ENCODE measurements around the gene DPEP1. TPM values are rescaled to one million over a fixed set of nuclear protein-coding genes. Genes with fewer than 3 reads are reported as not detected.

Gene DPEP1
- total and polyA plus RNA-seq, 2 experiments from 2014 or later = 1.7 to 2.3 TPM

DNA sequence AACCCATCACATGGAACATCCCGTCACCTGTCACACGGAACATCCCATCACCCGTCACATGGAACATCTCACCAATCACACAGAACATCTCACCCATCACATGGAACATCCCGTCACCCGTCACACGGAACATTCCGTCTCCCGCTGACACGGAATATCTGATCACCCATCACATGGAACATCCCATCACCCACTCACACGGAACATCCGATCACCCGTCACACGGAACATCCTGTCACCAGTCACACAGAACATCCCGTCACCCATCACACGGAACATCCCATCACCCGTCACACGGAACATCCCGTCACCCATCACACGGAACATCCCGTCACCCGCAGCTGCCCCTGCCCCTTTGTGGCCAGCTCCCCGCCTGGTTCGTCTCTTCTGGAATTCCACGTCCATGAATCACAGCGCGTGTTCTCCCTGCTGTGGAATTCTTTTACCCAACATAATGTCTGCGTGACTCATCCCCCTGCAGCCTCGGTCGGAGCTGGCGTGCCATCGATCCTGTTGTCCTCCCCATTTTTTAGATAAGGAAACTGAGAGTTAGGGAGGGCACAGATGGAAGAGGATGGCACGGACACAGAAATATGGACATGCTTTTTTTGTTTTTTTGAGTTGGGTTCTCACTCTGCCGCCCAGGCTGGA lies 32.3 kb upstream of the DPEP1 start:
- TF ChIP-seq CREB1 (CRISPR knock-in tag; IDR thresholded peaks at IDR 0.05; ENCODE audit: low read depth) = no peak
- TF ChIP-seq JUNB (IDR thresholded peaks at IDR 0.05; ENCODE audit: unreplicated experiment) = no peak
- TF ChIP-seq, protein P1, sequence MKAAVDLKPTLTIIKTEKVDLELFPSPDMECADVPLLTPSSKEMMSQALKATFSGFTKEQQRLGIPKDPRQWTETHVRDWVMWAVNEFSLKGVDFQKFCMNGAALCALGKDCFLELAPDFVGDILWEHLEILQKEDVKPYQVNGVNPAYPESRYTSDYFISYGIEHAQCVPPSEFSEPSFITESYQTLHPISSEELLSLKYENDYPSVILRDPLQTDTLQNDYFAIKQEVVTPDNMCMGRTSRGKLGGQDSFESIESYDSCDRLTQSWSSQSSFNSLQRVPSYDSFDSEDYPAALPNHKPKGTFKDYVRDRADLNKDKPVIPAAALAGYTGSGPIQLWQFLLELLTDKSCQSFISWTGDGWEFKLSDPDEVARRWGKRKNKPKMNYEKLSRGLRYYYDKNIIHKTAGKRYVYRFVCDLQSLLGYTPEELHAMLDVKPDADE (IDR thresholded peaks at IDR 0.05) = no peak
- no peak for TF ChIP-seq ZNF331 (CRISPR knock-in tag; IDR thresholded peaks at IDR 0.05; ENCODE audit: low read depth)
- no peak for TF ChIP-seq NANOG (IDR thresholded peaks at IDR 0.05; ENCODE audit: borderline replicate concordance)
- TF ChIP-seq, protein P2, sequence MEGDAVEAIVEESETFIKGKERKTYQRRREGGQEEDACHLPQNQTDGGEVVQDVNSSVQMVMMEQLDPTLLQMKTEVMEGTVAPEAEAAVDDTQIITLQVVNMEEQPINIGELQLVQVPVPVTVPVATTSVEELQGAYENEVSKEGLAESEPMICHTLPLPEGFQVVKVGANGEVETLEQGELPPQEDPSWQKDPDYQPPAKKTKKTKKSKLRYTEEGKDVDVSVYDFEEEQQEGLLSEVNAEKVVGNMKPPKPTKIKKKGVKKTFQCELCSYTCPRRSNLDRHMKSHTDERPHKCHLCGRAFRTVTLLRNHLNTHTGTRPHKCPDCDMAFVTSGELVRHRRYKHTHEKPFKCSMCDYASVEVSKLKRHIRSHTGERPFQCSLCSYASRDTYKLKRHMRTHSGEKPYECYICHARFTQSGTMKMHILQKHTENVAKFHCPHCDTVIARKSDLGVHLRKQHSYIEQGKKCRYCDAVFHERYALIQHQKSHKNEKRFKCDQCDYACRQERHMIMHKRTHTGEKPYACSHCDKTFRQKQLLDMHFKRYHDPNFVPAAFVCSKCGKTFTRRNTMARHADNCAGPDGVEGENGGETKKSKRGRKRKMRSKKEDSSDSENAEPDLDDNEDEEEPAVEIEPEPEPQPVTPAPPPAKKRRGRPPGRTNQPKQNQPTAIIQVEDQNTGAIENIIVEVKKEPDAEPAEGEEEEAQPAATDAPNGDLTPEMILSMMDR (conservative IDR thresholded peaks at IDR 0.05; ENCODE audit: low read depth in 2 of 2) = no peak
- no peak for TF ChIP-seq EZH2 (IDR thresholded peaks at IDR 0.05; ENCODE audit: low read depth, unreplicated experiment)
- TF ChIP-seq ZNF114 (CRISPR knock-in tag; IDR thresholded peaks at IDR 0.05) = no peak
- TF ChIP-seq, protein P3, sequence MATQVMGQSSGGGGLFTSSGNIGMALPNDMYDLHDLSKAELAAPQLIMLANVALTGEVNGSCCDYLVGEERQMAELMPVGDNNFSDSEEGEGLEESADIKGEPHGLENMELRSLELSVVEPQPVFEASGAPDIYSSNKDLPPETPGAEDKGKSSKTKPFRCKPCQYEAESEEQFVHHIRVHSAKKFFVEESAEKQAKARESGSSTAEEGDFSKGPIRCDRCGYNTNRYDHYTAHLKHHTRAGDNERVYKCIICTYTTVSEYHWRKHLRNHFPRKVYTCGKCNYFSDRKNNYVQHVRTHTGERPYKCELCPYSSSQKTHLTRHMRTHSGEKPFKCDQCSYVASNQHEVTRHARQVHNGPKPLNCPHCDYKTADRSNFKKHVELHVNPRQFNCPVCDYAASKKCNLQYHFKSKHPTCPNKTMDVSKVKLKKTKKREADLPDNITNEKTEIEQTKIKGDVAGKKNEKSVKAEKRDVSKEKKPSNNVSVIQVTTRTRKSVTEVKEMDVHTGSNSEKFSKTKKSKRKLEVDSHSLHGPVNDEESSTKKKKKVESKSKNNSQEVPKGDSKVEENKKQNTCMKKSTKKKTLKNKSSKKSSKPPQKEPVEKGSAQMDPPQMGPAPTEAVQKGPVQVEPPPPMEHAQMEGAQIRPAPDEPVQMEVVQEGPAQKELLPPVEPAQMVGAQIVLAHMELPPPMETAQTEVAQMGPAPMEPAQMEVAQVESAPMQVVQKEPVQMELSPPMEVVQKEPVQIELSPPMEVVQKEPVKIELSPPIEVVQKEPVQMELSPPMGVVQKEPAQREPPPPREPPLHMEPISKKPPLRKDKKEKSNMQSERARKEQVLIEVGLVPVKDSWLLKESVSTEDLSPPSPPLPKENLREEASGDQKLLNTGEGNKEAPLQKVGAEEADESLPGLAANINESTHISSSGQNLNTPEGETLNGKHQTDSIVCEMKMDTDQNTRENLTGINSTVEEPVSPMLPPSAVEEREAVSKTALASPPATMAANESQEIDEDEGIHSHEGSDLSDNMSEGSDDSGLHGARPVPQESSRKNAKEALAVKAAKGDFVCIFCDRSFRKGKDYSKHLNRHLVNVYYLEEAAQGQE (IDR thresholded peaks at IDR 0.05; ENCODE audit: unreplicated experiment) = no peak
- TF ChIP-seq POLR2AphosphoS5 (IDR thresholded peaks at IDR 0.05; ENCODE audit: low read depth) = no peak
- no peak for TF ChIP-seq EZH2phosphoT487 (IDR thresholded peaks at IDR 0.05; ENCODE audit: unreplicated experiment)
- TF ChIP-seq, protein P4, sequence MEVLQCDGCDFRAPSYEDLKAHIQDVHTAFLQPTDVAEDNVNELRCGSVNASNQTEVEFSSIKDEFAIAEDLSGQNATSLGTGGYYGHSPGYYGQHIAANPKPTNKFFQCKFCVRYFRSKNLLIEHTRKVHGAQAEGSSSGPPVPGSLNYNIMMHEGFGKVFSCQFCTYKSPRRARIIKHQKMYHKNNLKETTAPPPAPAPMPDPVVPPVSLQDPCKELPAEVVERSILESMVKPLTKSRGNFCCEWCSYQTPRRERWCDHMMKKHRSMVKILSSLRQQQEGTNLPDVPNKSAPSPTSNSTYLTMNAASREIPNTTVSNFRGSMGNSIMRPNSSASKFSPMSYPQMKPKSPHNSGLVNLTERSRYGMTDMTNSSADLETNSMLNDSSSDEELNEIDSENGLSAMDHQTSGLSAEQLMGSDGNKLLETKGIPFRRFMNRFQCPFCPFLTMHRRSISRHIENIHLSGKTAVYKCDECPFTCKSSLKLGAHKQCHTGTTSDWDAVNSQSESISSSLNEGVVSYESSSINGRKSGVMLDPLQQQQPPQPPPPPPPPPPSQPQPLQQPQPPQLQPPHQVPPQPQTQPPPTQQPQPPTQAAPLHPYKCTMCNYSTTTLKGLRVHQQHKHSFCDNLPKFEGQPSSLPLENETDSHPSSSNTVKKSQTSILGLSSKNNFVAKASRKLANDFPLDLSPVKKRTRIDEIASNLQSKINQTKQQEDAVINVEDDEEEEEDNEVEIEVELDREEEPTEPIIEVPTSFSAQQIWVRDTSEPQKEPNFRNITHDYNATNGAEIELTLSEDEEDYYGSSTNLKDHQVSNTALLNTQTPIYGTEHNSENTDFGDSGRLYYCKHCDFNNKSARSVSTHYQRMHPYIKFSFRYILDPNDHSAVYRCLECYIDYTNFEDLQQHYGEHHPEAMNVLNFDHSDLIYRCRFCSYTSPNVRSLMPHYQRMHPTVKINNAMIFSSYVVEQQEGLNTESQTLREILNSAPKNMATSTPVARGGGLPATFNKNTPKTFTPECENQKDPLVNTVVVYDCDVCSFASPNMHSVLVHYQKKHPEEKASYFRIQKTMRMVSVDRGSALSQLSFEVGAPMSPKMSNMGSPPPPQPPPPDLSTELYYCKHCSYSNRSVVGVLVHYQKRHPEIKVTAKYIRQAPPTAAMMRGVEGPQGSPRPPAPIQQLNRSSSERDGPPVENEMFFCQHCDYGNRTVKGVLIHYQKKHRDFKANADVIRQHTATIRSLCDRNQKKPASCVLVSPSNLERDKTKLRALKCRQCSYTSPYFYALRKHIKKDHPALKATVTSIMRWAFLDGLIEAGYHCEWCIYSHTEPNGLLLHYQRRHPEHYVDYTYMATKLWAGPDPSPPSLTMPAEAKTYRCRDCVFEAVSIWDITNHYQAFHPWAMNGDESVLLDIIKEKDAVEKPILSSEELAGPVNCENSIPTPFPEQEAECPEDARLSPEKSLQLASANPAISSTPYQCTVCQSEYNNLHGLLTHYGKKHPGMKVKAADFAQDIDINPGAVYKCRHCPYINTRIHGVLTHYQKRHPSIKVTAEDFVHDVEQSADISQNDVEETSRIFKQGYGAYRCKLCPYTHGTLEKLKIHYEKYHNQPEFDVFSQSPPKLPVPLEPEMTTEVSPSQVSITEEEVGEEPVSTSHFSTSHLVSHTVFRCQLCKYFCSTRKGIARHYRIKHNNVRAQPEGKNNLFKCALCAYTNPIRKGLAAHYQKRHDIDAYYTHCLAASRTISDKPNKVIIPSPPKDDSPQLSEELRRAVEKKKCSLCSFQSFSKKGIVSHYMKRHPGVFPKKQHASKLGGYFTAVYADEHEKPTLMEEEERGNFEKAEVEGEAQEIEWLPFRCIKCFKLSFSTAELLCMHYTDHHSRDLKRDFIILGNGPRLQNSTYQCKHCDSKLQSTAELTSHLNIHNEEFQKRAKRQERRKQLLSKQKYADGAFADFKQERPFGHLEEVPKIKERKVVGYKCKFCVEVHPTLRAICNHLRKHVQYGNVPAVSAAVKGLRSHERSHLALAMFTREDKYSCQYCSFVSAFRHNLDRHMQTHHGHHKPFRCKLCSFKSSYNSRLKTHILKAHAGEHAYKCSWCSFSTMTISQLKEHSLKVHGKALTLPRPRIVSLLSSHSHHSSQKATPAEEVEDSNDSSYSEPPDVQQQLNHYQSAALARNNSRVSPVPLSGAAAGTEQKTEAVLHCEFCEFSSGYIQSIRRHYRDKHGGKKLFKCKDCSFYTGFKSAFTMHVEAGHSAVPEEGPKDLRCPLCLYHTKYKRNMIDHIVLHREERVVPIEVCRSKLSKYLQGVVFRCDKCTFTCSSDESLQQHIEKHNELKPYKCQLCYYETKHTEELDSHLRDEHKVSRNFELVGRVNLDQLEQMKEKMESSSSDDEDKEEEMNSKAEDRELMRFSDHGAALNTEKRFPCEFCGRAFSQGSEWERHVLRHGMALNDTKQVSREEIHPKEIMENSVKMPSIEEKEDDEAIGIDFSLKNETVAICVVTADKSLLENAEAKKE (CRISPR knock-in tag; IDR thresholded peaks at IDR 0.05) = no peak
- no peak for TF ChIP-seq STAT1 (IDR thresholded peaks at IDR 0.05; ENCODE audit: unreplicated experiment)
- H3K27ac ChIP-seq (ENCODE audit: low read depth) = no peak overlapping the region

More for the DNA sequence above, 32.3 kb upstream of the DPEP1 start:
- Mint-ChIP-seq H3K27me3 (ENCODE audit: insufficient read depth, low read depth, poor library complexity) (peaks cover 7% of the 10 kb centered on the region), H3K36me3 (ENCODE audit: low read depth) (peaks cover 11% of the 10 kb centered on the region), H3K4me3 (no peak overlapping the region), H3K9me3 (no peaks in the 10 kb centered on the region; the same call in 2 of the 3 replicates), H3K27ac (no peak overlapping the region), H3K4me1 (no peaks in the 10 kb centered on the region; the same call in 2 of the 3 replicates)
- ATAC-seq (no peak), DNase-seq (ENCODE audit: low spot score) (no peak)
- Histone ChIP-seq H3K27me3 (ENCODE audit: insufficient read depth) (peaks cover 12% of the 10 kb centered on the region), H3F3A (replicated peaks; ENCODE audit: low read depth) (peaks cover 8% of the 10 kb centered on the region; the same call in 1 of the 2 replicates), H3K36me3 (ENCODE audit: insufficient read depth) (no peaks in the 10 kb centered on the region), H3K4me1 (ENCODE audit: insufficient read depth) (no peaks in the 10 kb centered on the region), H3K4me3 (no peak overlapping the region), H3K4me2 (no peak overlapping the region), H2AFZ (no peak overlapping the region), H3K79me2 (replicated peaks; ENCODE audit: insufficient read depth) (no peaks in the 10 kb centered on the region), H3K9me2 (ENCODE audit: insufficient read depth) (no peaks in the 10 kb centered on the region), H4K20me1 (replicated peaks; ENCODE audit: insufficient read depth) (no peaks in the 10 kb centered on the region)

Data from GM23338 (cell line).